H9 (cell line): Measurements from ENCODE around the gene C1QTNF3. TPM values are rescaled to one million over a fixed set of nuclear protein-coding genes. Genes with fewer than 3 reads are reported as not detected.

Experiments
- DNase-seq: peaks from one replicate; pipeline ENCODE4 v3.0.0-alpha.2; 2017
- H2AFZ ChIP-seq: one replicate; pipeline ENCODE4 v1.6.1; 2013; ENCODE audit warnings: mild to moderate bottlenecking, low read length, control low read depth, moderate library complexity
- H2AK5ac ChIP-seq: 2 replicates; pipeline ENCODE4 v1.6.1; 2013; ENCODE audit warnings: low read length, control low read depth, mixed read lengths; ENCODE audit not compliant: insufficient read length
- H2BK120ac ChIP-seq: one replicate; pipeline ENCODE4 v1.6.1; 2013; ENCODE audit warnings: low read depth, mild to moderate bottlenecking, low read length, control low read depth, inconsistent platforms; ENCODE audit not compliant: poor library complexity, severe bottlenecking
- H2BK12ac ChIP-seq: 2 replicates; pipeline ENCODE4 v1.6.1; 2013; ENCODE audit warnings: low read length, control low read depth, mixed read lengths, low read depth; ENCODE audit not compliant: insufficient read length
- H2BK15ac ChIP-seq: 2 replicates; pipeline ENCODE4 v1.6.1; 2013; ENCODE audit warnings: low read depth, low read length, control low read depth
- H2BK20ac ChIP-seq: one replicate; pipeline ENCODE4 v1.6.1; 2013; ENCODE audit warnings: low read depth, mild to moderate bottlenecking, low read length, control low read depth, inconsistent platforms; ENCODE audit not compliant: poor library complexity, severe bottlenecking
- H2BK5ac ChIP-seq: 2 replicates; pipeline ENCODE4 v1.6.1; 2013; ENCODE audit warnings: low read length, control low read depth, mixed read lengths; ENCODE audit not compliant: insufficient read length
- H3K14ac ChIP-seq: 2 replicates; pipeline ENCODE4 v1.6.1; 2013; ENCODE audit warnings: low read length, control low read depth; ENCODE audit not compliant: insufficient read depth
- H3K18ac ChIP-seq: 2 replicates; pipeline ENCODE4 v1.6.1; 2013; ENCODE audit warnings: low read depth, mild to moderate bottlenecking, mixed read lengths, low read length, control low read depth; ENCODE audit not compliant: insufficient read length
- H3K23ac ChIP-seq: 2 replicates; pipeline ENCODE4 v1.6.1; 2013; ENCODE audit warnings: low read length, control low read depth, mixed read lengths, low read depth; ENCODE audit not compliant: insufficient read length
- H3K23me2 ChIP-seq: 2 replicates; pipeline ENCODE4 v1.6.1; 2013; ENCODE audit warnings: low read depth, mild to moderate bottlenecking, mixed read lengths, low read length, control low read depth; ENCODE audit not compliant: insufficient read length, poor library complexity, severe bottlenecking
- H3K27ac ChIP-seq: 2 replicates; pipeline ENCODE4 v1.5.1; 2013; ENCODE audit warnings: low read length, control low read depth, mixed read lengths, low read depth; ENCODE audit not compliant: insufficient read length
- H3K27me3 ChIP-seq: 2 replicates; pipeline ENCODE4 v1.6.1; 2013; ENCODE audit warnings: low read length, control low read depth, inconsistent platforms; ENCODE audit not compliant: insufficient read depth
- H3K4ac ChIP-seq: 2 replicates; pipeline ENCODE4 v1.6.1; 2013; ENCODE audit warnings: low read depth, mild to moderate bottlenecking, control low read depth, inconsistent platforms, low read length, moderate library complexity
- H3K4me1 ChIP-seq: 2 replicates; pipeline ENCODE4 v1.6.1; 2013; ENCODE audit warnings: low read length, control low read depth, inconsistent platforms; ENCODE audit not compliant: insufficient read depth
- H3K4me2 ChIP-seq: 2 replicates; pipeline ENCODE4 v1.6.1; 2013; ENCODE audit warnings: low read length, control low read depth, mixed read lengths; ENCODE audit not compliant: insufficient read length, insufficient read depth
- H3K56ac ChIP-seq: 2 replicates; pipeline ENCODE4 v1.6.1; 2013; ENCODE audit warnings: low read depth, mild to moderate bottlenecking, mixed read lengths, low read length, control low read depth; ENCODE audit not compliant: insufficient read length
- H3K79me1 ChIP-seq: 2 replicates; pipeline ENCODE4 v1.6.1; 2013; ENCODE audit warnings: low read depth, mild to moderate bottlenecking, moderate library complexity, low read length, control low read depth, inconsistent platforms; ENCODE audit not compliant: insufficient read depth, poor library complexity, severe bottlenecking
- H3K79me2 ChIP-seq: 2 replicates; pipeline ENCODE4 v1.6.1; 2013; ENCODE audit warnings: low read length, control low read depth, inconsistent platforms; ENCODE audit not compliant: insufficient read depth
- H3K9ac ChIP-seq: 2 replicates; pipeline ENCODE4 v1.6.1; 2013; ENCODE audit warnings: low read length, control low read depth, mixed read lengths; ENCODE audit not compliant: insufficient read length; ENCODE audit errors: extremely low read depth
- H3K9me3 ChIP-seq: one replicate; pipeline ENCODE4 v1.6.1; 2013; ENCODE audit warnings: low read depth, low read length, inconsistent platforms; ENCODE audit not compliant: control insufficient read depth
- H3T11ph ChIP-seq: one replicate; pipeline ENCODE4 v1.6.1; 2013; ENCODE audit warnings: mild to moderate bottlenecking, low read length, control low read depth, inconsistent platforms
- H4K20me1 ChIP-seq: one replicate; pipeline ENCODE4 v1.6.1; 2013; ENCODE audit not compliant: control insufficient read depth, insufficient read length, insufficient read depth
- H4K5ac ChIP-seq: 2 replicates; pipeline ENCODE4 v1.6.1; 2013; ENCODE audit warnings: low read depth, mild to moderate bottlenecking, mixed read lengths, low read length, control low read depth; ENCODE audit not compliant: insufficient read length
- H4K8ac ChIP-seq: replicated peaks from 2 replicates; pipeline ENCODE4 v1.6.1; 2013; ENCODE audit warnings: low read length, control low read depth, mixed read lengths, low read depth; ENCODE audit not compliant: insufficient read length
- H4K91ac ChIP-seq: 2 replicates; pipeline ENCODE4 v1.6.1; 2013; ENCODE audit warnings: low read depth, mild to moderate bottlenecking, moderate library complexity, mixed read lengths, low read length, control low read depth; ENCODE audit not compliant: insufficient read length
- H3K27ac Mint-ChIP-seq, 3 experiments: 2 replicates in 2 of 3; 3 replicates in 1 of 3; pipeline ENCODE4 v1.8.0; 2020 to 2021; ENCODE audit warnings: mixed read lengths in 3 of 3, mild to moderate bottlenecking in 1 of 3, moderate library complexity in 1 of 3
- H3K27me3 Mint-ChIP-seq: 2 replicates; pipeline ENCODE4 v1.8.0; 2021; ENCODE audit warnings: low read depth, mild to moderate bottlenecking, moderate library complexity, mixed read lengths
- H3K36me3 Mint-ChIP-seq, 3 experiments: 2 replicates in 2 of 3; 3 replicates in 1 of 3; pipeline ENCODE4 v1.8.0; 2020 to 2021; ENCODE audit warnings: low read depth in 3 of 3, mixed read lengths in 3 of 3; ENCODE audit not compliant: insufficient read depth in 1 of 3
- H3K4me1 Mint-ChIP-seq, 2 experiments: 2 replicates each; pipeline ENCODE4 v1.8.0; 2020; ENCODE audit warnings: mixed read lengths in 2 of 2
- H3K4me3 Mint-ChIP-seq, 2 experiments: 2 replicates in 1 of 2; 3 replicates in 1 of 2; pipeline ENCODE4 v1.8.0; 2020 to 2021; ENCODE audit warnings: mild to moderate bottlenecking in 2 of 2, mixed read lengths in 2 of 2, moderate library complexity in 1 of 2
- H3K9me3 Mint-ChIP-seq, 2 experiments: 2 replicates in 1 of 2; 3 replicates in 1 of 2; pipeline ENCODE4 v1.8.0; 2020; ENCODE audit warnings: mild to moderate bottlenecking in 2 of 2, mixed read lengths in 2 of 2, moderate library complexity in 1 of 2
- WGBS: extraction: QIAGEN DNeasy Blood & Tissue Kit; methylation state at CpG from one replicate; pipeline ENCODE4 v1.1.7; 2013; ENCODE audit warnings: missing lambda C conversion rate, low lambda C conversion rate, mixed read lengths; ENCODE audit not compliant: insufficient read length; ENCODE audit errors: extremely low coverage; 5-methylcytosine and 5-hydroxymethylcytosine counted together
- total RNA-seq: library from RNA; stranded (reverse); gene quantifications from 2 replicates; pipeline ENCODE4 v1.2.1, GENCODE V29; 2021
- TF ChIP-seq, protein P1 (sequence below): fragments of 200-600 bp; sonication (generic); conservative IDR thresholded peaks from 3 replicates; pipeline ENCODE4 v1.8.0; 2021; ENCODE audit warnings: antibody characterized with exemption, mild to moderate bottlenecking

C1QTNF3 gene
- total RNA-seq, 1 experiment from 2014 or later: 1.1 TPM

- Mint-ChIP-seq H3K27ac (no peak overlapping the region), H3K4me3 (no peak overlapping the region), H3K9me3 (no peaks in the 10 kb centered on the region), H3K4me1 (peaks cover 5 to 13% of the 10 kb centered on the region in 2 experiments; a peak in 3 of 4 replicates), H3K36me3 (no peaks in the 10 kb centered on the region), H3K27me3 (no peaks in the 10 kb centered on the region)
- no peaks in the 10 kb centered on the region for H3K4me1 ChIP-seq
- no peak overlapping the region for H3K9ac ChIP-seq
- no peaks in the 10 kb centered on the region for H3K23me2 ChIP-seq
- H3K9me3 ChIP-seq: no peaks in the 10 kb centered on the region
- H3K23ac ChIP-seq: no peak overlapping the region
- TF ChIP-seq, protein P1, sequence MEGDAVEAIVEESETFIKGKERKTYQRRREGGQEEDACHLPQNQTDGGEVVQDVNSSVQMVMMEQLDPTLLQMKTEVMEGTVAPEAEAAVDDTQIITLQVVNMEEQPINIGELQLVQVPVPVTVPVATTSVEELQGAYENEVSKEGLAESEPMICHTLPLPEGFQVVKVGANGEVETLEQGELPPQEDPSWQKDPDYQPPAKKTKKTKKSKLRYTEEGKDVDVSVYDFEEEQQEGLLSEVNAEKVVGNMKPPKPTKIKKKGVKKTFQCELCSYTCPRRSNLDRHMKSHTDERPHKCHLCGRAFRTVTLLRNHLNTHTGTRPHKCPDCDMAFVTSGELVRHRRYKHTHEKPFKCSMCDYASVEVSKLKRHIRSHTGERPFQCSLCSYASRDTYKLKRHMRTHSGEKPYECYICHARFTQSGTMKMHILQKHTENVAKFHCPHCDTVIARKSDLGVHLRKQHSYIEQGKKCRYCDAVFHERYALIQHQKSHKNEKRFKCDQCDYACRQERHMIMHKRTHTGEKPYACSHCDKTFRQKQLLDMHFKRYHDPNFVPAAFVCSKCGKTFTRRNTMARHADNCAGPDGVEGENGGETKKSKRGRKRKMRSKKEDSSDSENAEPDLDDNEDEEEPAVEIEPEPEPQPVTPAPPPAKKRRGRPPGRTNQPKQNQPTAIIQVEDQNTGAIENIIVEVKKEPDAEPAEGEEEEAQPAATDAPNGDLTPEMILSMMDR: no peak
- H3K14ac ChIP-seq: no peak overlapping the region
- no peak overlapping the region for H4K8ac ChIP-seq
- no peak for DNase-seq
- no peak overlapping the region for H3T11ph ChIP-seq
- no peak overlapping the region for H2AFZ ChIP-seq
- no peaks in the 10 kb centered on the region for H4K20me1 ChIP-seq
- H3K27me3 ChIP-seq: no peaks in the 10 kb centered on the region
- no peak overlapping the region for H2BK120ac ChIP-seq
- no peaks in the 10 kb centered on the region for H3K79me1 ChIP-seq
- no peak overlapping the region for H3K4me2 ChIP-seq
- H3K79me2 ChIP-seq: no peaks in the 10 kb centered on the region
- no peak overlapping the region for H4K5ac ChIP-seq
- no peak overlapping the region for H3K4ac ChIP-seq
- no peak overlapping the region for H2BK5ac ChIP-seq
- H2AK5ac ChIP-seq: no peak overlapping the region
- no peak overlapping the region for H4K91ac ChIP-seq
- no peak overlapping the region for H3K56ac ChIP-seq
- no peak overlapping the region for H2BK20ac ChIP-seq
- no peak overlapping the region for H3K27ac ChIP-seq
- no peak overlapping the region for H2BK12ac ChIP-seq
- H2BK15ac ChIP-seq: no peak overlapping the region
- no CpG with 5 or more reads among the region's 5 CpGs for WGBS
- H3K18ac ChIP-seq: no peak overlapping the region
These were observed 26.8 kb downstream of the C1QTNF3 start for GRCh38 chr5:34016222-34016621.
